Gastroesophageal sphincter (tissue), 4 donors: ENCODE data around the gene DNAI2. TPM values are rescaled to one million over a fixed set of nuclear protein-coding genes. Genes with fewer than 3 reads are reported as not detected.

Source experiments
- ATAC-seq: fragments of 150-250 bp; one replicate; pipeline ENCODE4 v1.9.1; 2016; ENCODE audit warnings: mild to moderate bottlenecking, moderate library complexity
- H3K27ac ChIP-seq, 4 donors: fragments of 200-600 bp; sonication (generic) in 3 of 4; 1 replicate in 3 of 4; 2 replicates in 1 of 4; pipeline ENCODE4 v1.5.1; 2016 to 2019
- H3K27me3 ChIP-seq: fragments of 200-600 bp; sonication (generic); one replicate; pipeline ENCODE4 v1.5.1; 2019
- H3K36me3 ChIP-seq, 2 donors: fragments of 200-600 bp; sonication (generic); one replicate each; pipeline ENCODE4 v1.5.1; 2019; ENCODE audit warnings: control low read depth in 1 of 2
- H3K4me1 ChIP-seq, 3 donors: fragments of 200-600 bp; sonication (generic); 1 replicate in 2 of 3; 2 replicates in 1 of 3; pipeline ENCODE4 v1.5.1; 2016 to 2019; ENCODE audit warnings: control low read depth in 2 of 3
- H3K4me3 ChIP-seq, 2 donors: fragments of 200-600 bp; sonication (generic); one replicate each; pipeline ENCODE4 v1.5.1; 2019; ENCODE audit warnings: mild to moderate bottlenecking in 1 of 2, moderate library complexity in 1 of 2
- H3K9me3 ChIP-seq, 3 donors: fragments of 200-600 bp; sonication (generic); one replicate each; pipeline ENCODE4 v1.5.1; 2017 to 2019; ENCODE audit warnings: control low read depth in 2 of 3
- CTCF ChIP-seq, 4 experiments: fragments of 200-600 bp in 2 of 4; fragments of 450-650 bp in 2 of 4; sonication (generic) in 1 of 4; IDR thresholded peaks; one replicate each; pipeline ENCODE4 v1.5.1; 2017 to 2019; ENCODE audit warnings: antibody characterized with exemption in 4 of 4, mild to moderate bottlenecking in 2 of 4, moderate library complexity in 2 of 4
- EP300 ChIP-seq: sonication (generic); formaldehyde crosslinking; IDR thresholded peaks from one replicate; pipeline ENCODE4 v1.6.1; 2017; ENCODE audit warnings: antibody characterized with exemption, mild to moderate bottlenecking
- POLR2A ChIP-seq, 2 donors: fragments of 450-650 bp; IDR thresholded peaks; one replicate each; pipeline ENCODE4 v1.6.1; 2017; ENCODE audit warnings: antibody characterized with exemption in 2 of 2, mild to moderate bottlenecking in 2 of 2, moderate library complexity in 1 of 2
- POLR2AphosphoS5 ChIP-seq: sonication (generic); formaldehyde crosslinking; IDR thresholded peaks from one replicate; pipeline ENCODE4 v1.6.1; 2017; ENCODE audit warnings: antibody characterized with exemption
- WGBS, 2 donors: methylation state at CpG; one replicate each; pipeline ENCODE4 v1.1.5; 2018; ENCODE audit warnings: low coverage in 1 of 2; 5-methylcytosine and 5-hydroxymethylcytosine counted together
- total RNA-seq, 4 donors: library from RNA; depleted of rRNA; stranded (reverse); fragments of >200 nt; gene quantifications; one replicate each; pipeline ENCODE4 v1.1.0, GENCODE V29; 2016

DNAI2 gene
- total RNA-seq, 4 donors from 2014 or later, result not detected

DNA sequence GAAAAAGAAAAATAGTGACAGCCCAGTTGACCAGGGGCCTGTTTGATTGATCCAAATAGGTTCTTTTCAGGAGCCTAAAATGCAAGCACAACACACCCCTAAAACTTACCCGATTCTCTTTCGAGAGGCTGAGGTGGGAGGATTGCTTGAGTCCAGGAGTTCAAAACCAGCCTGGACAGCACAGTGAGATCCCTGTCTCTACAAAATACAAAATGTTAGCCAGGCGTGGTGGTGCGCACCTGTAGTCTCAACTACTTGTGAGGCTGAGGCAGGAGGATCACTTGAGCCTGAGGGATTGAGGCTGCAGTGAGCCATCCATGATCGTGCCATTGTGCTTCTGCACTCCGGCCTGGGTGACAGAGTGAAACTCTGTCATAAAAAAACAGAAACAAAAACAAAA is 50.5 kb downstream of the DNAI2 start:
- WGBS, 2 donors, result 77 to 88% methylated on average over 5 to 6 of the region's 6 CpGs

DNA sequence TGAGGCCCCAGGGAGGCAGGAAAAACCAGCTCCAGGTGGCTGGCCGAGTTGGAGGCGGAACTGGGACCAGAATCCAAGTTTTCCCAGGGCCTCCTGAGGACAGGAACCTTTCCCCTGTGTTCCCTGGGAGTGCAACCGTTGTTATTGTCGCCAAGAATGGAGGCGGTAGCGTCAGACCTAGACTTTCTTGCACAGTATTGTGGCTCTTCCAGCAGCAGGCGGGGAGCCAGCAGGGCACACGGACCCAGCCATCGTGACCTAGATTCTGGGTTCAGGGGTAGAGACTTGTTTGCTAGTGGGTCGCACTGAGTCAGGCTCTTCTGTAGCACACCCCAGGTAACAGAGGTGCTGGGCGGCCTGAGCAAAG is 51.3 kb downstream of the DNAI2 start:
- H3K4me1 ChIP-seq, result peaks cover 0 to 22% (median 7%) of the 10 kb centered on the region in 3 donors
- H3K27me3 ChIP-seq, result peaks cover 61% of the 10 kb centered on the region
- WGBS, 2 donors, result 19% methylated on average over 4 of the region's 11 CpGs; no CpG with 5 or more reads in 1 of the 2 donors
- no peaks in the 10 kb centered on the region for H3K36me3 ChIP-seq
- ATAC-seq, result no peak
- H3K27ac ChIP-seq, result peak overlapping the region in 1 of 4 donors; percentile 6
- no peak for TF ChIP-seq POLR2A (IDR thresholded peaks at IDR 0.05)
- no peak for TF ChIP-seq CTCF (IDR thresholded peaks at IDR 0.05)
- no peak for TF ChIP-seq EP300
- no peak for TF ChIP-seq POLR2AphosphoS5
- no peaks in the 10 kb centered on the region for H3K9me3 ChIP-seq
- peak overlapping the region in 1 of 2 donors; percentile 51 for H3K4me3 ChIP-seq

More for the DNA sequence above, 50.5 kb downstream of the DNAI2 start:
- Histone ChIP-seq H3K27ac (no peak overlapping the region), H3K27me3 (peaks cover 53% of the 10 kb centered on the region), H3K36me3 (no peaks in the 10 kb centered on the region), H3K4me1 (peaks cover 0 to 22% (median 7%) of the 10 kb centered on the region in 3 donors), H3K4me3 (no peak overlapping the region), H3K9me3 (no peaks in the 10 kb centered on the region)
- TF ChIP-seq EP300 (no peak), POLR2AphosphoS5 (no peak), CTCF (IDR thresholded peaks at IDR 0.05) (no peak), POLR2A (IDR thresholded peaks at IDR 0.05) (no peak)
- ATAC-seq, result no peak

- Histone ChIP-seq H3K4me3 (peak within 1 kb of the TSS; percentile 1 to 51), H3K27ac (peak within 1 kb of the TSS in 1 of 4 donors; percentile 6)
- ATAC-seq, result peak; percentile 51
Observed at GRCh38 chr17:74325743-74326379, 51.8 kb downstream of the DNAI2 start, which contains the start of gene KIF19. KIF19 (plus strand) TSS chr17:74326226; CDS start chr17:74326350, 124 bp downstream.

GRCh38 chr17:74326506-74326905 is 52.5 kb downstream of the DNAI2 start:
- Histone ChIP-seq H3K36me3 (no peaks in the 10 kb centered on the region), H3K27me3 (peaks cover 72% of the 10 kb centered on the region), H3K4me1 (peaks cover 0 to 22% (median 7%) of the 10 kb centered on the region in 3 donors), H3K9me3 (no peaks in the 10 kb centered on the region), H3K27ac (no peak overlapping the region), H3K4me3 (peak overlapping the region in 1 of 2 donors; percentile 51)
- no peak for ATAC-seq
- TF ChIP-seq POLR2A (IDR thresholded peaks at IDR 0.05), result no peak
- no peak for TF ChIP-seq POLR2AphosphoS5
- TF ChIP-seq CTCF (IDR thresholded peaks at IDR 0.05), result no peak
- no peak for TF ChIP-seq EP300
- WGBS, 2 donors, result 0 to 7% methylated on average over 1 to 3 of the region's 10 CpGs

More at GRCh38 chr17:74325743-74326379, 51.8 kb downstream of the DNAI2 start, which contains the start of gene KIF19:
- no peak for TF ChIP-seq POLR2A (IDR thresholded peaks at IDR 0.05)
- TF ChIP-seq POLR2AphosphoS5, result no peak
- TF ChIP-seq CTCF (IDR thresholded peaks at IDR 0.05), result no peak
- no peak for TF ChIP-seq EP300
- Histone ChIP-seq H3K27me3 (peaks cover 66% of the 10 kb centered on the region), H3K36me3 (no peaks in the 10 kb centered on the region), H3K4me1 (peaks cover 0 to 22% (median 7%) of the 10 kb centered on the region in 3 donors), H3K9me3 (no peaks in the 10 kb centered on the region)
- no CpG with 5 or more reads among the region's 73 CpGs for WGBS, 2 donors

GRCh38 chr17:74328487-74328886 is 54.5 kb downstream of the DNAI2 start:
- Histone ChIP-seq H3K9me3 (no peaks in the 10 kb centered on the region), H3K27me3 (peaks cover 80% of the 10 kb centered on the region), H3K36me3 (no peaks in the 10 kb centered on the region), H3K4me1 (peaks cover 0 to 22% (median 7%) of the 10 kb centered on the region in 3 donors), H3K27ac (no peak overlapping the region), H3K4me3 (no peak overlapping the region)
- ATAC-seq, result no peak
- WGBS, 2 donors, result no CpG with 5 or more reads among the region's 3 CpGs
- TF ChIP-seq POLR2A (IDR thresholded peaks at IDR 0.05) (no peak), POLR2AphosphoS5 (no peak), EP300 (no peak), CTCF (IDR thresholded peaks at IDR 0.05) (no peak)
